Gastroesophageal sphincter (tissue), 4 donors: ENCODE measurements around the gene CENPF. TPM values are rescaled to one million over a fixed set of nuclear protein-coding genes. Genes with fewer than 3 reads are reported as not detected.
A peak's percentile ranks its signal among the peaks of the same experiment; 100 is the strongest.

Experiments
- ATAC-seq: fragments of 150-250 bp; one replicate; pipeline ENCODE4 v1.9.1; 2016; ENCODE audit warnings: mild to moderate bottlenecking, moderate library complexity
- H3K27ac ChIP-seq, 4 donors: fragments of 200-600 bp; sonication (generic) in 3 of 4; 1 replicate in 3 of 4; 2 replicates in 1 of 4; pipeline ENCODE4 v1.5.1; 2016 to 2019
- H3K27me3 ChIP-seq: fragments of 200-600 bp; sonication (generic); one replicate; pipeline ENCODE4 v1.5.1; 2019
- H3K36me3 ChIP-seq, 2 donors: fragments of 200-600 bp; sonication (generic); one replicate each; pipeline ENCODE4 v1.5.1; 2019; ENCODE audit warnings: control low read depth in 1 of 2
- H3K4me1 ChIP-seq, 3 donors: fragments of 200-600 bp; sonication (generic); 1 replicate in 2 of 3; 2 replicates in 1 of 3; pipeline ENCODE4 v1.5.1; 2016 to 2019; ENCODE audit warnings: control low read depth in 2 of 3
- H3K4me3 ChIP-seq, 2 donors: fragments of 200-600 bp; sonication (generic); one replicate each; pipeline ENCODE4 v1.5.1; 2019; ENCODE audit warnings: mild to moderate bottlenecking in 1 of 2, moderate library complexity in 1 of 2
- H3K9me3 ChIP-seq, 3 donors: fragments of 200-600 bp; sonication (generic); one replicate each; pipeline ENCODE4 v1.5.1; 2017 to 2019; ENCODE audit warnings: control low read depth in 2 of 3
- EP300 ChIP-seq: sonication (generic); formaldehyde crosslinking; IDR thresholded peaks from one replicate; pipeline ENCODE4 v1.6.1; 2017; ENCODE audit warnings: antibody characterized with exemption, mild to moderate bottlenecking
- POLR2A ChIP-seq, 2 donors: fragments of 450-650 bp; IDR thresholded peaks; one replicate each; pipeline ENCODE4 v1.6.1; 2017; ENCODE audit warnings: antibody characterized with exemption in 2 of 2, mild to moderate bottlenecking in 2 of 2, moderate library complexity in 1 of 2
- POLR2AphosphoS5 ChIP-seq: sonication (generic); formaldehyde crosslinking; IDR thresholded peaks from one replicate; pipeline ENCODE4 v1.6.1; 2017; ENCODE audit warnings: antibody characterized with exemption
- WGBS, 2 donors: methylation state at CpG; one replicate each; pipeline ENCODE4 v1.1.5; 2018; ENCODE audit warnings: low coverage in 1 of 2; 5-methylcytosine and 5-hydroxymethylcytosine counted together
- total RNA-seq, 4 donors: library from RNA; depleted of rRNA; stranded (reverse); fragments of >200 nt; gene quantifications; one replicate each; pipeline ENCODE4 v1.1.0, GENCODE V29; 2016
- TF ChIP-seq, protein P1 (sequence below), 4 experiments: fragments of 200-600 bp in 2 of 4; fragments of 450-650 bp in 2 of 4; sonication (generic) in 1 of 4; IDR thresholded peaks; one replicate each; pipeline ENCODE4 v1.5.1; 2017 to 2019; ENCODE audit warnings: antibody characterized with exemption in 4 of 4, mild to moderate bottlenecking in 2 of 4, moderate library complexity in 2 of 4

Gene CENPF, protein sequence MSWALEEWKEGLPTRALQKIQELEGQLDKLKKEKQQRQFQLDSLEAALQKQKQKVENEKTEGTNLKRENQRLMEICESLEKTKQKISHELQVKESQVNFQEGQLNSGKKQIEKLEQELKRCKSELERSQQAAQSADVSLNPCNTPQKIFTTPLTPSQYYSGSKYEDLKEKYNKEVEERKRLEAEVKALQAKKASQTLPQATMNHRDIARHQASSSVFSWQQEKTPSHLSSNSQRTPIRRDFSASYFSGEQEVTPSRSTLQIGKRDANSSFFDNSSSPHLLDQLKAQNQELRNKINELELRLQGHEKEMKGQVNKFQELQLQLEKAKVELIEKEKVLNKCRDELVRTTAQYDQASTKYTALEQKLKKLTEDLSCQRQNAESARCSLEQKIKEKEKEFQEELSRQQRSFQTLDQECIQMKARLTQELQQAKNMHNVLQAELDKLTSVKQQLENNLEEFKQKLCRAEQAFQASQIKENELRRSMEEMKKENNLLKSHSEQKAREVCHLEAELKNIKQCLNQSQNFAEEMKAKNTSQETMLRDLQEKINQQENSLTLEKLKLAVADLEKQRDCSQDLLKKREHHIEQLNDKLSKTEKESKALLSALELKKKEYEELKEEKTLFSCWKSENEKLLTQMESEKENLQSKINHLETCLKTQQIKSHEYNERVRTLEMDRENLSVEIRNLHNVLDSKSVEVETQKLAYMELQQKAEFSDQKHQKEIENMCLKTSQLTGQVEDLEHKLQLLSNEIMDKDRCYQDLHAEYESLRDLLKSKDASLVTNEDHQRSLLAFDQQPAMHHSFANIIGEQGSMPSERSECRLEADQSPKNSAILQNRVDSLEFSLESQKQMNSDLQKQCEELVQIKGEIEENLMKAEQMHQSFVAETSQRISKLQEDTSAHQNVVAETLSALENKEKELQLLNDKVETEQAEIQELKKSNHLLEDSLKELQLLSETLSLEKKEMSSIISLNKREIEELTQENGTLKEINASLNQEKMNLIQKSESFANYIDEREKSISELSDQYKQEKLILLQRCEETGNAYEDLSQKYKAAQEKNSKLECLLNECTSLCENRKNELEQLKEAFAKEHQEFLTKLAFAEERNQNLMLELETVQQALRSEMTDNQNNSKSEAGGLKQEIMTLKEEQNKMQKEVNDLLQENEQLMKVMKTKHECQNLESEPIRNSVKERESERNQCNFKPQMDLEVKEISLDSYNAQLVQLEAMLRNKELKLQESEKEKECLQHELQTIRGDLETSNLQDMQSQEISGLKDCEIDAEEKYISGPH (N-terminal part only)
- total RNA-seq = 10 to 100 TPM in 1 of 4 donors, under 1 TPM in 3; 0.31 to 18.4 (median 0.66) TPM

DNA sequence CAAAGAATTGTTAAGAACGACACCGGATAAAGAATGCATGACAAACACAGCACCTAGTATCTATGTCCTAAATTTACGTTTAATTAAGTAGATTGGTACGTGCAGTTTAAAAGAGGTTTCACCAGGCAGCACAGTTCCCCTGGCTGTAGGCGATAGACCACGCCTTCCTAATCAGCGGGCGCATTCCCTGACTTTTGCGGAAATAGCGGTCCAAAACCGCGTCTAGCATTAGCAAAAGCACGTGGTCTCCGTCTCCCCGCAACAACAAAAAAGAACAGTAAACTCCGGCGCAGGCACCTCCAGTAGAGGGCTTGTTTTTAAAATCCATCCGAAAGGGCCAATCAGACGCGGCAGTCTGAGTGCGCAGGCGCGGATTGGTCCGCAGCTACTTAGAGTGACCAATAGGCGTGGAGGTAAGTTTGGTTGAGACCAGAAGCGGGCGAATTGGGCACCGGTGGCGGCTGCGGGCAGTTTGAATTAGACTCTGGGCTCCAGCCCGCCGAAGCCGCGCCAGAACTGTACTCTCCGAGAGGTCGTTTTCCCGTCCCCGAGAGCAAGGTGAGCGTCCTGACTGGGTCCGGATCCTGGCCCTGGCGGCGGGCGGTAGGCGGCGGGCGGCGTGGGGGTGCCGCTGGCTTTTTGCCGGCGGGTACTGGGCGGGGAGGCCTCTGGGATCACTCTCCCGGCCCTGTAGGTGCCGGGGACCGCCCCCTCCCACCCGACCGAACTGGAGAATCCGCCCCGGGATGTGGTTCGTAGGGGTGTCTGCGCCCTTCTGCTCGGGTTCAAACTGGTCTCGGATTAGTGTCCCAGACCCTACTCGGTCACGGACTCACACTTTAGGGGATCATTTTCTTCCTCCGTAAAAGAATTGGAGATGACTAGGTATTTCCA is at the start of gene CENPF:
CENPF (plus strand) TSS at position 432 of the 894 bp plus-strand sequence. CDS start 10,560 bp downstream, outside the sequence.
- H3K36me3 ChIP-seq = no peaks in the 10 kb centered on the region
- no peaks in the 10 kb centered on the region for H3K9me3 ChIP-seq
- peak; percentile 100 for ATAC-seq
- H3K27ac ChIP-seq = peak within 1 kb of the TSS in 1 of 4 donors; percentile 46
- H3K4me3 ChIP-seq = peak within 1 kb of the TSS; percentile 46 to 74
- no peaks in the 10 kb centered on the region for H3K27me3 ChIP-seq
- H3K4me1 ChIP-seq = peaks cover 0 to 16% (median 7%) of the 10 kb centered on the region in 3 donors
- TF ChIP-seq, protein P1, sequence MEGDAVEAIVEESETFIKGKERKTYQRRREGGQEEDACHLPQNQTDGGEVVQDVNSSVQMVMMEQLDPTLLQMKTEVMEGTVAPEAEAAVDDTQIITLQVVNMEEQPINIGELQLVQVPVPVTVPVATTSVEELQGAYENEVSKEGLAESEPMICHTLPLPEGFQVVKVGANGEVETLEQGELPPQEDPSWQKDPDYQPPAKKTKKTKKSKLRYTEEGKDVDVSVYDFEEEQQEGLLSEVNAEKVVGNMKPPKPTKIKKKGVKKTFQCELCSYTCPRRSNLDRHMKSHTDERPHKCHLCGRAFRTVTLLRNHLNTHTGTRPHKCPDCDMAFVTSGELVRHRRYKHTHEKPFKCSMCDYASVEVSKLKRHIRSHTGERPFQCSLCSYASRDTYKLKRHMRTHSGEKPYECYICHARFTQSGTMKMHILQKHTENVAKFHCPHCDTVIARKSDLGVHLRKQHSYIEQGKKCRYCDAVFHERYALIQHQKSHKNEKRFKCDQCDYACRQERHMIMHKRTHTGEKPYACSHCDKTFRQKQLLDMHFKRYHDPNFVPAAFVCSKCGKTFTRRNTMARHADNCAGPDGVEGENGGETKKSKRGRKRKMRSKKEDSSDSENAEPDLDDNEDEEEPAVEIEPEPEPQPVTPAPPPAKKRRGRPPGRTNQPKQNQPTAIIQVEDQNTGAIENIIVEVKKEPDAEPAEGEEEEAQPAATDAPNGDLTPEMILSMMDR (IDR thresholded peaks at IDR 0.05) = peak in 2 of 4 experiments; percentile 38 to 53
- TF ChIP-seq POLR2AphosphoS5 = no peak
- WGBS, 2 donors = 0% methylated on average over 11 to 37 of the region's 65 CpGs

DNA sequence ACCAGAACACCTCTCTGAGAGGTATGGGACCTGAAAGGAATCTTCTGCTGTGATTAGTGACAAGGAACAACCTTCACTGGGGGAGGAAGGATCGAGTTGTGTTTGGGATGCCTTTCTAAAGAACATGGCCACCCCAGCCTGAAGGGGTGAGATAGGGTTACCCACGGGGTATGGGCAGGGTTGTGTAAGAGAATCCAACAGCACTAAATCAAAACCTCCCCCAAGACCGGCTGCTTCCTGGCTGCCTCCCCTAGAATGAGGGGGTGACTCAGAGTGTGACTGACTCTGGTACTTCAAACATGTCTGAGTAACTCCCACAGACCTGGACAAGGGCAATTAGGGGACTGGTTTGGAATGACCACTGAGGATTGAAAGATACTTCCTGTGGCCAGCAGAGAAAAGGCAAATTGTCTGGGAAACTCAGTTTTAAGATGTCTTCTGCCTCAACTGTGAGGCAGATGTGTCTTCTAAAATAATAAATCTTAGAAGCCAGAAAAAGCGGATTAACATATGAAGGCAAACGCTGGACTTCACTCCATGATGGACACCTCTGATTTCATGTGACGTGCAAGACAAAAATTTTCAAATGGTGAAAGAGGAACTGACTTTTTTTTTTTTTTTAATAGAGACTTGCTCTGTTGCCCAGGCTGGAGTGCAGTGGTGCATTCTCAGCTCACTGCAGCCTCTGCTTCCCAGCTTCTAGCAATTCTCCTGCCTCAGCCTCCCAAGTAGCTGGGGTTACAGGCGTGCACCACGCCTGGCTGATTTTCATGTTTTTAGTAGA is 44.9 kb upstream of the CENPF start:
- Histone ChIP-seq H3K27me3 (no peaks in the 10 kb centered on the region), H3K4me3 (no peak overlapping the region), H3K4me1 (no peaks in the 10 kb centered on the region), H3K36me3 (no peaks in the 10 kb centered on the region), H3K27ac (no peak overlapping the region), H3K9me3 (no peaks in the 10 kb centered on the region)
- ATAC-seq = no peak
- TF ChIP-seq EP300 (no peak), POLR2AphosphoS5 (no peak), POLR2A (IDR thresholded peaks at IDR 0.05) (no peak)
- TF ChIP-seq, protein P1 (IDR thresholded peaks at IDR 0.05) = no peak
- 69 to 74% methylated on average over 6 to 8 of the region's 8 CpGs for WGBS, 2 donors

DNA sequence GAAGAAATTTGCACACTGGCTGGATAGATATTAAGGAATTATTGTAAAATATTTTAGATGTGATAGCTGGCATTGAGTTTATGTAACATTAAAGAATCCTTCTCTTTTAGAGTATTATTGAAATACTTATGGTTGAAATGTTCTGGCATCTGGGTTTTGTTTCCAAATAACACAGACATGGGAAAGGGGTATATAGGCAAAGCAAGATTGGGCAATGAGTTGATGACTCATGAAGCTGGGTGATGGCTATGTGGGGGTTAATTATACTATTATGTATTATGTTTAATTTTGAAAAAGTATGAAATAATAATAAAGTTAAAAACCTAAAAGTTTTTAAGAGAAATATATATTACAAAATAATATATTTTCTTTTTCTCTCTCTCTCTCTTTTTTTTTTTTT is 39.1 kb upstream of the CENPF start:
- no peak for ATAC-seq
- Histone ChIP-seq H3K9me3 (no peaks in the 10 kb centered on the region), H3K36me3 (no peaks in the 10 kb centered on the region), H3K4me1 (no peaks in the 10 kb centered on the region), H3K27me3 (no peaks in the 10 kb centered on the region), H3K27ac (no peak overlapping the region), H3K4me3 (no peak overlapping the region)
- no peak for TF ChIP-seq POLR2A (IDR thresholded peaks at IDR 0.05)
- TF ChIP-seq POLR2AphosphoS5 = no peak
- TF ChIP-seq, protein P1 (IDR thresholded peaks at IDR 0.05) = no peak
- TF ChIP-seq EP300 = no peak

DNA sequence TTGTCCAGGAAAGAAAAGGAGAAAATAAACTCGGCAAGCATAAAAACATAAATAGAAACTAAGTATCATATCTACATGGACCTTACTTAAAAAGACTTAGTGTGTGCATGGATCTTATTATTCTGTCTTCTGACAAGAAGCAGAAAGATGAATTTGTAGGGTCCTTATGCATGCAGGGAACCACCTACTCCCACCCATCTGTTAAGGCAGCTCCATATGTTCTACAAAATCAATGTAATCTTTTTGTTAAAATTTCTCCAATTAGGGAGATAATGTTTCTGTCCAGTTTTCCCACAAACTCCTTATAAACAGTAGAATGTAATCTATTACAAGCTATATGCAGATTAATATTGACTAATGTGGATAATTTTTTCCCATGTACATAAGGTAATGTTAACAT is 37.7 kb upstream of the CENPF start:
- WGBS, 2 donors = 71 to 82% methylated on average over 1 of the region's 1 CpG
- no peak for TF ChIP-seq POLR2A (IDR thresholded peaks at IDR 0.05)
- ATAC-seq = no peak
- Histone ChIP-seq H3K4me3 (no peak overlapping the region), H3K27ac (no peak overlapping the region), H3K4me1 (no peaks in the 10 kb centered on the region), H3K9me3 (no peaks in the 10 kb centered on the region), H3K27me3 (no peaks in the 10 kb centered on the region), H3K36me3 (no peaks in the 10 kb centered on the region)
